ENCODE data around the gene CAT.

CAT gene

GRCh38 chr11:34406413-34406812 lies 32.3 kb upstream of the CAT start:
- no peaks in the 10 kb centered on the region for H3K36me3 ChIP-seq (replicated peaks in 1 of 2; ENCODE audit: control insufficient read depth in 2 of 2, insufficient read depth in 2 of 2, low read length in 2 of 2)
- no peak overlapping the region for H2BK120ac ChIP-seq (ENCODE audit: low read depth, low read length)
- H3K4me3 ChIP-seq (ENCODE audit: low read length in 2 of 2), result no peak overlapping the region
- H3K9me3 ChIP-seq (replicated peaks in 1 of 2; ENCODE audit: control insufficient read depth in 2 of 2, insufficient read depth in 1 of 2, low read depth in 1 of 2, low read length in 2 of 2), result no peaks in the 10 kb centered on the region
- H3K18ac ChIP-seq (ENCODE audit: low read length), result no peak overlapping the region
- no peak overlapping the region for H3K4ac ChIP-seq (ENCODE audit: low read length)
- H2BK5ac ChIP-seq (ENCODE audit: low read length), result no peak overlapping the region
- no peak overlapping the region for H3K4me2 ChIP-seq (ENCODE audit: insufficient read depth, low read length, poor library complexity, severe bottlenecking)
- no peak overlapping the region for H2BK15ac ChIP-seq (ENCODE audit: low read length)
- no peak for DNase-seq (ENCODE audit: low spot score)
- no peak overlapping the region for H3K27ac ChIP-seq (replicated peaks; ENCODE audit: low read length)
- H3K9ac ChIP-seq (ENCODE audit: low read depth, low read length, poor library complexity), result no peak overlapping the region
- no peak overlapping the region for H3K23ac ChIP-seq (ENCODE audit: low read depth, low read length, poor library complexity)
- no peak overlapping the region for H4K8ac ChIP-seq (ENCODE audit: low read depth, low read length)
- no peak overlapping the region for H4K91ac ChIP-seq (ENCODE audit: low read depth, low read length, poor library complexity)
- H3K4me1 ChIP-seq (ENCODE audit: control insufficient read depth in 2 of 2, insufficient read depth in 1 of 2, low read depth in 1 of 2, low read length in 2 of 2), result no peaks in the 10 kb centered on the region
- no peak overlapping the region for H2AFZ ChIP-seq (ENCODE audit: low read length)
- peaks cover 0 to 4% (median 2%) of the 10 kb centered on the region in 3 experiments for H3K27me3 ChIP-seq (ENCODE audit: control insufficient read depth in 3 of 3, insufficient read depth in 3 of 3, low read depth in 1 of 3, low read length in 3 of 3)
- no peaks in the 10 kb centered on the region for H3K79me1 ChIP-seq (ENCODE audit: low read depth, low read length)
- no peak overlapping the region for H2AK5ac ChIP-seq (ENCODE audit: low read depth, low read length)
- no peak overlapping the region for H3K14ac ChIP-seq (ENCODE audit: low read length)
- H2BK12ac ChIP-seq (ENCODE audit: low read length), result no peak overlapping the region
- WGBS, 2 donors (ENCODE audit: extremely low coverage in 2 of 2, insufficient read length in 2 of 2, insufficient replicate concordance in 1 of 2), result no CpG with 5 or more reads among the region's 3 CpGs

- H3K18ac ChIP-seq (ENCODE audit: low read length), result no peak overlapping the region
- no CpG with 5 or more reads among the region's 2 CpGs for WGBS, 2 donors (ENCODE audit: extremely low coverage in 2 of 2, insufficient read length in 2 of 2, insufficient replicate concordance in 1 of 2)
Measured at GRCh38 chr11:34407121-34407813, 31.5 kb upstream of the CAT start.

GRCh38 chr11:34408580-34409172 lies 30.1 kb upstream of the CAT start:
- H2BK12ac ChIP-seq (ENCODE audit: low read length), result no peak overlapping the region
- no peak overlapping the region for H2AK5ac ChIP-seq (ENCODE audit: low read depth, low read length)
- no peak overlapping the region for H2AFZ ChIP-seq (ENCODE audit: low read length)
- H2BK120ac ChIP-seq (ENCODE audit: low read depth, low read length), result no peak overlapping the region
- no peak overlapping the region for H3K18ac ChIP-seq (ENCODE audit: low read length)
- no peaks in the 10 kb centered on the region for H3K4me1 ChIP-seq (ENCODE audit: control insufficient read depth in 2 of 2, insufficient read depth in 1 of 2, low read depth in 1 of 2, low read length in 2 of 2)
- H3K9ac ChIP-seq (ENCODE audit: low read depth, low read length, poor library complexity), result no peak overlapping the region
- H3K4me3 ChIP-seq (ENCODE audit: low read length in 2 of 2), result no peak overlapping the region
- H3K9me3 ChIP-seq (replicated peaks in 1 of 2; ENCODE audit: control insufficient read depth in 2 of 2, insufficient read depth in 1 of 2, low read depth in 1 of 2, low read length in 2 of 2), result peaks cover 0 to 6% of the 10 kb centered on the region in 2 donors
- no peak overlapping the region for H3K23ac ChIP-seq (ENCODE audit: low read depth, low read length, poor library complexity)
- H3K79me1 ChIP-seq (ENCODE audit: low read depth, low read length), result no peaks in the 10 kb centered on the region
- no peaks in the 10 kb centered on the region for H3K36me3 ChIP-seq (replicated peaks in 1 of 2; ENCODE audit: control insufficient read depth in 2 of 2, insufficient read depth in 2 of 2, low read length in 2 of 2)
- no peak overlapping the region for H4K91ac ChIP-seq (ENCODE audit: low read depth, low read length, poor library complexity)
- H3K27ac ChIP-seq (replicated peaks; ENCODE audit: low read length), result no peak overlapping the region
- no peak for DNase-seq (ENCODE audit: low spot score)
- no peak overlapping the region for H3K4me2 ChIP-seq (ENCODE audit: insufficient read depth, low read length, poor library complexity, severe bottlenecking)
- no peak overlapping the region for H3K14ac ChIP-seq (ENCODE audit: low read length)
- H2BK15ac ChIP-seq (ENCODE audit: low read length), result no peak overlapping the region
- WGBS, 2 donors (ENCODE audit: extremely low coverage in 2 of 2, insufficient read length in 2 of 2, insufficient replicate concordance in 1 of 2), result no CpG with 5 or more reads among the region's 2 CpGs
- H4K8ac ChIP-seq (ENCODE audit: low read depth, low read length), result no peak overlapping the region
- H3K4ac ChIP-seq (ENCODE audit: low read length), result no peak overlapping the region
- peaks cover 0 to 4% (median 2%) of the 10 kb centered on the region in 3 experiments for H3K27me3 ChIP-seq (ENCODE audit: control insufficient read depth in 3 of 3, insufficient read depth in 3 of 3, low read depth in 1 of 3, low read length in 3 of 3)
- H2BK5ac ChIP-seq (ENCODE audit: low read length), result no peak overlapping the region

More at GRCh38 chr11:34407121-34407813, 31.5 kb upstream of the CAT start:
- no peak overlapping the region for H3K4me2 ChIP-seq (ENCODE audit: insufficient read depth, low read length, poor library complexity, severe bottlenecking)
- H3K14ac ChIP-seq (ENCODE audit: low read length), result no peak overlapping the region
- H3K27me3 ChIP-seq (ENCODE audit: control insufficient read depth in 3 of 3, insufficient read depth in 3 of 3, low read depth in 1 of 3, low read length in 3 of 3), result peaks cover 0 to 4% (median 2%) of the 10 kb centered on the region in 3 experiments
- H3K9ac ChIP-seq (ENCODE audit: low read depth, low read length, poor library complexity), result no peak overlapping the region
- no peak overlapping the region for H3K27ac ChIP-seq (replicated peaks; ENCODE audit: low read length)
- no peaks in the 10 kb centered on the region for H3K4me1 ChIP-seq (ENCODE audit: control insufficient read depth in 2 of 2, insufficient read depth in 1 of 2, low read depth in 1 of 2, low read length in 2 of 2)
- no peak overlapping the region for H3K4ac ChIP-seq (ENCODE audit: low read length)
- no peak overlapping the region for H2BK12ac ChIP-seq (ENCODE audit: low read length)
- no peak overlapping the region for H2AK5ac ChIP-seq (ENCODE audit: low read depth, low read length)
- H3K36me3 ChIP-seq (replicated peaks in 1 of 2; ENCODE audit: control insufficient read depth in 2 of 2, insufficient read depth in 2 of 2, low read length in 2 of 2), result no peaks in the 10 kb centered on the region
- no peak overlapping the region for H2BK120ac ChIP-seq (ENCODE audit: low read depth, low read length)
- no peak overlapping the region for H4K8ac ChIP-seq (ENCODE audit: low read depth, low read length)
- no peak overlapping the region for H4K91ac ChIP-seq (ENCODE audit: low read depth, low read length, poor library complexity)
- DNase-seq (ENCODE audit: low spot score), result no peak
- no peak overlapping the region for H3K23ac ChIP-seq (ENCODE audit: low read depth, low read length, poor library complexity)
- no peak overlapping the region for H2BK15ac ChIP-seq (ENCODE audit: low read length)
- H2AFZ ChIP-seq (ENCODE audit: low read length), result no peak overlapping the region
- H3K79me1 ChIP-seq (ENCODE audit: low read depth, low read length), result no peaks in the 10 kb centered on the region
- no peak overlapping the region for H3K4me3 ChIP-seq (ENCODE audit: low read length in 2 of 2)
- no peak overlapping the region for H2BK5ac ChIP-seq (ENCODE audit: low read length)
- peaks cover 0 to 2% of the 10 kb centered on the region in 2 donors for H3K9me3 ChIP-seq (replicated peaks in 1 of 2; ENCODE audit: control insufficient read depth in 2 of 2, insufficient read depth in 1 of 2, low read depth in 1 of 2, low read length in 2 of 2)

GRCh38 chr11:34411111-34411510 lies 27.6 kb upstream of the CAT start:
- Histone ChIP-seq H3K27ac (replicated peaks; ENCODE audit: low read length) (no peak overlapping the region), H3K14ac (ENCODE audit: low read length) (no peak overlapping the region), H3K36me3 (replicated peaks in 1 of 2; ENCODE audit: control insufficient read depth in 2 of 2, insufficient read depth in 2 of 2, low read length in 2 of 2) (no peaks in the 10 kb centered on the region), H2BK15ac (ENCODE audit: low read length) (no peak overlapping the region), H3K4ac (ENCODE audit: low read length) (no peak overlapping the region), H2BK120ac (ENCODE audit: low read depth, low read length) (no peak overlapping the region), H3K4me2 (ENCODE audit: insufficient read depth, low read length, poor library complexity, severe bottlenecking) (no peak overlapping the region), H3K18ac (ENCODE audit: low read length) (no peak overlapping the region), H3K79me1 (ENCODE audit: low read depth, low read length) (no peaks in the 10 kb centered on the region), H3K4me3 (ENCODE audit: low read length in 2 of 2) (no peak overlapping the region), H2BK5ac (ENCODE audit: low read length) (no peak overlapping the region), H4K8ac (ENCODE audit: low read depth, low read length) (no peak overlapping the region), H3K23ac (ENCODE audit: low read depth, low read length, poor library complexity) (no peak overlapping the region), H3K27me3 (ENCODE audit: control insufficient read depth in 3 of 3, insufficient read depth in 3 of 3, low read depth in 1 of 3, low read length in 3 of 3) (no peaks in the 10 kb centered on the region), H2AFZ (ENCODE audit: low read length) (no peak overlapping the region), H2BK12ac (ENCODE audit: low read length) (no peak overlapping the region), H4K91ac (ENCODE audit: low read depth, low read length, poor library complexity) (no peak overlapping the region), H3K9me3 (replicated peaks in 1 of 2; ENCODE audit: control insufficient read depth in 2 of 2, insufficient read depth in 1 of 2, low read depth in 1 of 2, low read length in 2 of 2) (peaks cover 0 to 9% of the 10 kb centered on the region in 2 donors), H3K9ac (ENCODE audit: low read depth, low read length, poor library complexity) (no peak overlapping the region), H3K4me1 (ENCODE audit: control insufficient read depth in 2 of 2, insufficient read depth in 1 of 2, low read depth in 1 of 2, low read length in 2 of 2) (no peaks in the 10 kb centered on the region), H2AK5ac (ENCODE audit: low read depth, low read length) (no peak overlapping the region)
- DNase-seq (ENCODE audit: low spot score), result no peak
- WGBS, 2 donors (ENCODE audit: extremely low coverage in 2 of 2, insufficient read length in 2 of 2, insufficient replicate concordance in 1 of 2), result no CpG with 5 or more reads among the region's 3 CpGs
